ENCODE results near the gene CHKB.

DNA sequence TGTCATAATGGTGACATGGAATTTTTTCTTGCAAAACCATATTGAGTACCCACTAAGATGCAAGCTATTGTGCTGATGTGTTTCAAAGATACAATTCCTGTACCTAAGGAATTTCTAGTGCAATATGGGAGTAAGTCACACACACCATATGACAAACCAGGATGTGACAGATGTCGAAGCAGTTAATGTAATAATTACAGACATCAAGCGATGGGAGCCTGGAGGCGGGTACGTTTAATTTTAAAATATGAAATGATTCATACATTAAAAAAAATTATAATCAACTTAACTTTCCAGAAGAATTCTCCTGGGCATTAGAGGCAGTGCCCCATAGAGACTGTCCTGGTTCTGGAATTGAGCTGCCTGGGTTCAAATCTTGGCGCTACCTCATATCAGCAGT is 25.9 kb downstream of the CHKB start:
- TF ChIP-seq POLR2A (IDR thresholded peaks at IDR 0.05; ENCODE audit: low read length) (no peak), GATA1 (IDR thresholded peaks at IDR 0.05; ENCODE audit: low read depth, low read length) (no peak)
